ENCODE data around the gene ICA1L. TPM values are rescaled to one million over a fixed set of nuclear protein-coding genes. Genes with fewer than 3 reads are reported as not detected.

Gene ICA1L
- polyA plus RNA-seq, 1 of the 3 experiments (the other 2 are of a cell fraction): 3.7 TPM

- H3K9ac ChIP-seq: no peak overlapping the region
- H3K27me3 ChIP-seq (ENCODE audit: insufficient read depth): no peaks in the 10 kb centered on the region
- no peak overlapping the region for H2AFZ ChIP-seq (ENCODE audit: low read depth)
- H3F3A ChIP-seq (replicated peaks; ENCODE audit: insufficient read depth): no peaks in the 10 kb centered on the region
- DNase-seq: no peak
- H3K9me3 ChIP-seq: no peaks in the 10 kb centered on the region
- POLR2A ChIA-PET: no interaction called here
- TF ChIP-seq RXRA (IDR thresholded peaks at IDR 0.05; ENCODE audit: borderline replicate concordance, low read depth): no peak
- TF ChIP-seq CTCF (IDR thresholded peaks at IDR 0.05): no peak
- no peak for TF ChIP-seq SIN3A (IDR thresholded peaks at IDR 0.05; ENCODE audit: borderline replicate concordance, low read depth, low read length)
- TF ChIP-seq IRF3 (IDR thresholded peaks at IDR 0.05; ENCODE audit: low read depth, low read length): no peak
- TF ChIP-seq RFX5 (IDR thresholded peaks at IDR 0.05; ENCODE audit: low read length): no peak
- TF ChIP-seq NFIC (IDR thresholded peaks at IDR 0.05; ENCODE audit: borderline replicate concordance): no peak
- no peak for TF ChIP-seq REST (IDR thresholded peaks at IDR 0.05; ENCODE audit: low read depth, low read length)
- TF ChIP-seq TCF12 (IDR thresholded peaks at IDR 0.05): no peak
- TF ChIP-seq USF2 (IDR thresholded peaks at IDR 0.05; ENCODE audit: borderline replicate concordance, low read depth, low read length): no peak
- TF ChIP-seq ZBTB33 (IDR thresholded peaks at IDR 0.05; ENCODE audit: borderline replicate concordance, low read depth): no peak
- TF ChIP-seq MAX (IDR thresholded peaks at IDR 0.05; ENCODE audit: low read depth): no peak
- no peak for TF ChIP-seq RAD21 (IDR thresholded peaks at IDR 0.05; ENCODE audit: low read length)
- no peak for TF ChIP-seq SMC3 (IDR thresholded peaks at IDR 0.05; ENCODE audit: low read depth, low read length)
- no peak for TF ChIP-seq GABPA (IDR thresholded peaks at IDR 0.05; ENCODE audit: low read depth)
- no peak for TF ChIP-seq FOXM1 (IDR thresholded peaks at IDR 0.05; ENCODE audit: low read depth)
- TF ChIP-seq GATA2 (CRISPR knock-in tag; IDR thresholded peaks at IDR 0.05): no peak
- H3K4me1 ChIP-seq (ENCODE audit: control insufficient read depth in 1 of 2, insufficient read depth in 2 of 2, low read depth in 1 of 2, low read length in 1 of 2): peaks cover 0 to 5% of the 10 kb centered on the region in 2 experiments; a peak in 2 of 4 replicates
- CTCF ChIA-PET: no interaction called here
- H3K36me3 ChIP-seq (replicated peaks in 1 of 2; ENCODE audit: control insufficient read depth in 1 of 2, insufficient read depth in 2 of 2, low read length in 1 of 2): no peaks in the 10 kb centered on the region
- no peaks in the 10 kb centered on the region for H3K79me2 ChIP-seq (ENCODE audit: insufficient read depth)
- H3K4me2 ChIP-seq: no peak overlapping the region
- no peak overlapping the region for H3K4me3 ChIP-seq (ENCODE audit: low read depth in 2 of 2, low read length in 1 of 2)
- H3K9me2 ChIP-seq: no peaks in the 10 kb centered on the region
- no peaks in the 10 kb centered on the region for H4K20me1 ChIP-seq (ENCODE audit: insufficient read depth)
- WGBS (ENCODE audit: low lambda C conversion rate): 83% methylated on average over 9 of the region's 9 CpGs
- no peak overlapping the region for H3K27ac ChIP-seq (ENCODE audit: low read depth in 2 of 2, low read length in 1 of 2)
Measured at GRCh38 chr2:202847693-202848524, 23.7 kb downstream of the ICA1L start.
